Medulla oblongata (tissue), 1 donor: Measurements from ENCODE around the gene HSCB.
A peak's percentile ranks its signal among the peaks of the same experiment; 100 is the strongest.
"Not testable (repeated sequence)": the region's sequence is repeated elsewhere in the genome, so short reads cannot be mapped to it uniquely, and the experiment has no call there.

Experiments
- DNase-seq: peaks from one replicate; pipeline ENCODE4 v3.0.0-alpha.2; 2015; ENCODE audit errors: extremely low spot score

Gene HSCB, protein sequence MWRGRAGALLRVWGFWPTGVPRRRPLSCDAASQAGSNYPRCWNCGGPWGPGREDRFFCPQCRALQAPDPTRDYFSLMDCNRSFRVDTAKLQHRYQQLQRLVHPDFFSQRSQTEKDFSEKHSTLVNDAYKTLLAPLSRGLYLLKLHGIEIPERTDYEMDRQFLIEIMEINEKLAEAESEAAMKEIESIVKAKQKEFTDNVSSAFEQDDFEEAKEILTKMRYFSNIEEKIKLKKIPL

DNA sequence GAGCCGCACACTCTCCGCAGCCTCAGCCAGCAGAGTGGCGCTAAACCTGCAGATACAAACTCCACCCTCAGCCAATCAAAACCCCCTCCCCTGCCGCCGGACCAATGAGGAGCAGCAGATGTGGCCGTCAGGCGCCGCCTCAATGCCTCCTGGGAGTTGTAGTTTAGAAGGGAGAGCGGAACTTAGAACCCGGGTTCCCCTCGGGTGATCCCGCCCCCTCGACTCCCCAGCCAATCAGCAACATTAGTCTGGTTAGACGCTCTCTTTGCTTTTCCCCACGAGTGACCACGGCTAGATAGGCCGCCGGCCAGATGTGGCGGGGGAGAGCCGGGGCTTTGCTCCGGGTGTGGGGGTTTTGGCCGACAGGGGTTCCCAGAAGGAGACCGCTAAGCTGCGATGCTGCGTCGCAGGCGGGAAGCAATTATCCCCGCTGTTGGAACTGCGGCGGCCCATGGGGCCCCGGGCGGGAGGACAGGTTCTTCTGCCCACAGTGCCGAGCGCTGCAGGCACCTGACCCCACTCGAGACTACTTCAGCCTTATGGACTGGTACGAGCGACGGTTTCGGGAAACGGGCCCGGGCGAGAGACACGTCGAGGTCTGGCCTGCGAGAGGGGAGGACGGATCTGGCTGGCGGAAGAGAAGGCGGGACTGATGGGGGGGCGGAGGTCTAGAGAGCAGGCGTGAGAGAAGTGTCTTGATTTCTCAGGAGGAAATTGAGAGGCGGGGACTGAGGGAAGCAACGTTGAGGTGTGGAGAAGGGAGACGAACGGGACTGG is at the start of gene HSCB, which contains the start of gene CHEK2:
TSS of gene HSCB (plus strand) at position 255 of the 777 bp plus-strand sequence. CDS start at position 312, 57 bp downstream.
TSS of gene CHEK2 (minus strand) at position 36 of the 777 bp plus-strand sequence. CDS start 7,099 bp downstream, outside the sequence.
- DNase-seq: peak; percentile 99

DNA sequence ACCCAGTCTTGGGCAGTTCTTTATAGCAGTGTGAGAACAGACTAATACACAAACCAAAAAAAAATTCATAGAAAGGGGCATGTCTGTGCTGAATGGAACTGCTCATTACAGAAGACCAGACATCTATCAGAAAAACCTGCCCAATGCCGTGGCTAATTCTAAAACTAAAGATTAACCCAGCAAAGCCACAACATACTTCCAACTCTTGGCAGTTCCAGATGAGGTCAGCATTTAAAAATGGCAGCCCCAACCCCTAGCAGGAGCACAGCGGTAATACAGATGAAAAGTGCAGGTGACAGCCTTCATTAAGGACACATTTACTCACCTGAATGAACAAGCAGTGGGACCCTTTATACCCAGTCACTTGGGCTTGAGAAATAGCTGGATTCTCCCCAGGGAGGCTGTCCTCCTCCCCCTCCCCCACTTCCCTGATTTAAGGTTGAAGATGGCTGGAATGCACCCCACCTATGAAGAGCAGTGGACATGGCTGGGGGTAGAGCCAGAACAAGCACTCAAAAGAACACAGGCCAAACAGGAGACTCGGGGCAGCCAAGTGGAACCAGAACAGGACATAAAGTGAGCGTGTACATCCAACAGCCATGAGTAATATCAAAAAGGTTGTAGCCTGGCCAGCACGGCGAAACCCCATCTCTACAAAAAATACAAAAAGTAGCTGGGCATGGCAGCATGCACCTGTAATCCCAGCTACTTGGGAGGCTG is 48.6 kb upstream of the HSCB start:
- not testable (repeated sequence) for DNase-seq

DNA sequence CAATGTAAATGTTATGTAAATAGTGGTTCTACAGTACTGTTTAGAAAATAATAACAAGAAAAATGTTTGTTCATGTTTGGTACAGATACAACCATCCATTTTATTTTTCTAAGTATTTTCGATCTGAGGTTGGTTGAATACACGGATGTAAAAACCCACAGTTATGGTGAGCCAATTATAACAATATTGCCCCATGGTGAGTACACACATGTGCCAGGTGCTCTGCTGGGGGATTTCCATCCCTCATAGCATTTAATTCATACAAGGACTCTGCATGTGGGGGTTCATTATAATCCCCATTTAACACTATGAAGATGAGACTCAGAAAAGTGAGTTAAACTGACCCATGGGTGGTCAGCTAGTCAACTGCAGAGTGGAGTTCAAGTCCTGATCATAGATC is 38.9 kb upstream of the HSCB start:
- DNase-seq: no peak

DNA sequence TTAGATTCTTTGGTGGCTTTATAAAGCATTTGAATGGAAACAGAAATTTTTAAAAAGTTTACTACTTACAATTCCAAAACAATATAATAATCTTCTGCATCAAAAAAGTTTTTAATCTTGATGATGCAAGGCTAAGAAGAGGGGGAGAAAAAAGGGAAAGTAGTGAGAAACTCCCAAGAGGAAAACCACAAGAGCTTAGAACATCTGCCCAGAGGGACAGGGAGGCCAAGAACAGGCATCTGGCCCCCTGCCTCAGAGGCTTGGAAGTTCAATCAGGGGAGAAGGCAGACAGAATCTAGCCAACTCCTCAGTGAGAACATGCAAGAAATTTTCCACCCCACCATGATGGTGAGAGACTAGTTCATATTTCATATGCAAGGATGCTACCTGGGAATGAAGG is 38.4 kb upstream of the HSCB start:
- DNase-seq: no peak

DNA sequence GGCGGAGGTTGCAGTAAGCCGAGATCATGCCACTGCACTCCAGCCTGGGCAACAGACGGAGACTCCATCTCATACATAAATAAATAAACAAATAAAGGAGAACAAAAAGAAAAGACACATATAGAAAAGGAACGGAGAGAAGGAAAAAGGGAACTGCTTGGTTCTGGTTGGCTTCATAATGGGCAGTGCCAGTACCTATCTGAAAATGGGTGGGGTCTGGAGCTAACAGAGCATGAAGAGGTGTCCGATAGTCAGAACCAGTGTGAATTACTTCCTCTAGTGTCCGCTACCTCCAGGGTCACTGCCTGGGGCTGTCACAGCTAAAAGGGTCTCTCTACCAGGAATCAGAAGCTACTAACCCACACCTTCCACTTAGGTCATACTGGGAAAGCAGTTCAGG is 35.0 kb upstream of the HSCB start:
- no peak for DNase-seq

DNA sequence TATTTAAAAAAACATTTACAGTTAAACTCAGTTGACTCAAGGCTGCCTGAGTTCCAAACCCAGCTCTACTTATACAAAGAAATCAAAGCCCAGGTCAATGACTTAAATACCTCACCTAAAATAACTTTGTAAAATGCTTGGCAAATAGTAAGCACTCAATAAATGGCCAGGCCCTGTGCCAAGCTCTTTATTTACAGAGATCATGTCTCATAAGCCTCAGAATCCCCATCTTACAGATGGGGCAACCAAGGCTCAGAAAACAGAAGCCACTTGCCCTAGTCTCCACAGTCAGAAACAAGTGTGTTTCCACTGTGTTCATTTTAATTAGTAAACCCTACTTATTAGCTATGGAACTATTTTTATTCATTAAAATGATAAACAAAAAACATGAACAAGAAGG is 31.7 kb upstream of the HSCB start:
- no peak for DNase-seq

DNA sequence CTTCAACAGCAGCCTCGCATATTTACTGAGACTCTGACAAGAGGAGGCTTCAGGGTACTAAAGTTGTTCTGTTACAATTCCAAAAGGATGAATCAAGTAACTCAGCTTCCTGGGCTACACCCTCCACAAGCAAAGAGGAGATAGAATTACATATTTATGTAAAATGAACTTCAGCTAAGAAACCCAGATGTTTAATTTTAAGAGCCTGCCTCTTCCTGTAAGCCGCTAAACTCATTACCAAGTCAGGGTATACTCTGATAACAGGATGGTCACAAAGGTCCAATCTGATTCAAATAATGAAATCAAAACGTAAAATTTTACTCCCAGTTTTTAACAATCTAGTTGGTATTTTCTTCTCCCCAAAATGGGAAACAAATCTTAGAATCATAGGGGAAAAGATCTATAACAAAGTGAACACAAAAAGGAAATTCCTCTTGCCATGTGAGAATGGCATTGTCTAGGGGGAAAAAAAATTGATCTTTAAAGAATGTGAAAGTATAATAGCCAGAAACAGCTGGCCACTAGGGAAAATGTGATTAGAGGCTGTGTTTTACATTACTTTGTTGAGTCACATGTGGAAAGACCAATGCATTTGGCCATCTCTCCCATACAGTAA is 31.2 kb upstream of the HSCB start:
- no peak for DNase-seq

DNA sequence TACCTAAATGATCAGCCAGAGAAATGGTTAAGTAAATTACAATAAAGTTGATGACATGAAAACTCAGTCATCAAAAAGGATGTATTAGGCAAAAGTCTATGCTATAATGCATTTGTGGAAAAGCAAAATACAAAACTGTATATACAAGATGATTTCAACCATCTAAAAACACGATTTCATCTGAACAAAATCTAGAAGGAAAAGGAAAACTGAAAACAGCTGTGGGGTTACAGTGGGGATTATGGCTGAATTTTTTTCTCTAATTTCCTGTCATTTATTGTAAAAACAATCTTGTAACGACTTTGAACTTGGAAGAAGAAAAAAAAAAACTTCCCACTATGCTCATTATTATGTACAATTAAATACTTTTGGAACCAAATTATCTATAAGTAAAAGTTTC is 30.5 kb upstream of the HSCB start:
- no peak for DNase-seq

DNA sequence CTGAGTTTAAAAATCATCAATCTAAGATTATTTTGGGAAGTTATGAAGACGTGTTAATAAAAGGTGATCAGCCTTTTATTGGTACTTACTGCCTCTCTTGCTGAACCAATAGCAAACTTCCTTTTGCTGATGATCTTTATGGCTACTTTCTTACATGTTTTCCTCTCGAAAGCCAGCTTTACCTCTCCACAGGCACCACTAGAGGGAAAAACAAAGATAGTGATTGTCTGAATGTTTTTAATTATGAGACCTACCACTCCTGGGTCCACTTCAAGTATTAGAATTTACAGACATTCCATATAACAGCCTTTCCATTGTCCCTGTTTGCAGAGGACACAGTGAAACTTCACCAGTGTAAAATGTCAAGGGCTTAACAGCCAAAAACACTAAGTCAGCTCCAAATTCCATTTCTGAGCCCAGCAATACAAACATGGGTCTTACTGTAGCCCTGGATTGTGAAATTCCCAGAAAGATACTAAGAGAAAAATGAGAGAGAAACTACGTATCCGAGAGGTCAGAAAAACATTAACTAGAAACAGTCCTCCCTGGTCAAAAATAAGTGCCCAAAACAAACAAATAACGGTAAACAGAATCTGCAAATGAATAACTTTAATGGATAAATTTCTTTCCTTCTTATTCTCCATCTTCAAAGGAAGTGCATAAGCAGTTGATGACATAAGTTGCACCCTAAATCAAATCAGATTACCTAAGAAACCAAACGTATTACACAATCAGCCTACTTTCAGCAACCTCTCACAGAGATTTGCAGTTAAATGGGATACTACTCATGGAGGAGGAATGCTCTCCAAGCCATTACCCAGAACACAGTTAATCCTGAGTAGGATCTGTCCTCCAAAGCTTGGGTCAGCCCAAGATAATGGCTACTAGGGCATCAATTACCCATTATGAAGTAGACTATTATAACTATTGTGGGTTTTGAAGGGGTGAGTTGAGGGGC is 29.7 kb upstream of the HSCB start:
- peak; percentile 4 for DNase-seq

DNA sequence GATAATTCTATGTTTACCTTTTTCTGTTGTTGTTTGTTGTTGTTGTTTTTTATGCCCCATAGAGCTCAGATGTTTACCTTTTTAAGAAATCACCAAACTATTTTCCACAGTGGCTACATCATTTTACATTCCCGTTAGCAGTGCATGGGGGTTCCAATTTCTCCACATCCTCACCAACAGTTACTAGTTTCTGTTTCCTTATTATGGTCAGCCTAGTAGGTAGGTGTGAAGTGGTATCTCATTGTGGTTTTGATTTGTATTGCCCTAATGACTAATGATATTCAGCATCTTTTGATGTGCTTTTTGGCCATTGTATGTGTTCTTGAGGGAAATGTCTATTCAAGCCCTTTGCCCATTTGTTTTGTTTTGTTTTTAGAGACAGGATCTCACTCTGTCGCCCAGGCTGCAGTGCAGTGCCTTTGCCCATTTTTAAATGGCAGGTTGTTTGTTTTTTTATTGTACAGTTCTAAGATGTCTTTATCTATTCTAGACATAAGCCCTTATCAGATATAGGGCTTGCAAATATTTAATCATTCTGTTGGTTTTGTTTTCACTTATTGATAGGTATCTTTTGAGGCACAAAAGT is 27.7 kb upstream of the HSCB start:
- no peak for DNase-seq

DNA sequence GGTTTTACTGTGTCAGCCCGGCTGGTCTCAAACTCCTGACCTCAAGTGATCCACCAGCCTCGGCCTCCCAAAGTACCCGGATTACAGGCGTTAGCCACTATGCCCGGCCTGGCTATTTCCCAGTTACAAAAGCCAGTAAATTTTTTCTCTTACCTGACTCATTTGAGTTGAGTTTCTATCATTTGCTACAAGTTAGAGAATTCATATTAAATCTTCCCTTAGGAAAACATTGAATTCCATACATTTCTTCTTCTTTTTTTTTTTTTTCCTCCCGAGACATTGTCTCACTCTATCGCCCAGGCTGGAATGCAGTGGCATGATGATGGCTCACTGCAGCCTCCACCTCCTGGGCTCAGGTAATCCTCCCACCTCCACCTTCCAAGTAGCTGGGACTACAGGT is 26.2 kb upstream of the HSCB start:
- no peak for DNase-seq

DNA sequence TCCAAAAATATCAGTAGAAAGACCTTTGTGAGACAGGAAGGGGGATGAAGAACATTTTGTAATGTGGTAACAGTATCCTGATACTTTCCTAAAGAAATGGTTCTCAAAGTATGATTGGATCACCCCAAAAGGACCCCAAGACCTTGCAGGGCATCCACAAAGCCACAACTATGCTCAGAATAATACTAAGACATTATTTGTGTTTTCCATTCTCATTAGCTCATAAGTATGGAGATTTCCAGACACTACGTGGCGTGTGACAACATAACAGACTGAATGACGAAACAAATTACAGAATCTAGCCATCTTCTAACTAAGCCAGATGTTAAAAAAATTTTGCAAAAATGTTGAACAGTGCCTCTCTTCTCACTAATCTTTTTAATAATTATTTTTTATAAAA is 25.2 kb upstream of the HSCB start:
- DNase-seq: no peak

DNA sequence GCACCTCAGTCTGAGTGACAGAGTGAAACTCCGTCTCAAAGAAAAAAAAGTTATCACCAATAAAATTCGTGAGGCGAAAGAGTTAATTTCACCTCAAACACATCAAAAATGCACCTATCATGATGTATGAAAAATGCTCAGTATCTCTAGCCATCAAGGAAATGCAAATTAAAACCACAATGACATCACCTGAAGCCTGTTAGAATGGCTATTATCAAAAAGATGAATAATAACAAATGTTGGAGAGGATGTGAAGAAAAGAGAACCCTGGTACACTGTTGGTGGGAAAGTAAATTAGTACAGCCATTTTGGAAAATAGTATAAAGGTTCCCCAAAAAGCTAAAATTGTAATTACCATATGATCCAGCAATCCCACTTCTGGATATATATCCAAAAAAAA is 23.8 kb upstream of the HSCB start:
- DNase-seq: no peak

DNA sequence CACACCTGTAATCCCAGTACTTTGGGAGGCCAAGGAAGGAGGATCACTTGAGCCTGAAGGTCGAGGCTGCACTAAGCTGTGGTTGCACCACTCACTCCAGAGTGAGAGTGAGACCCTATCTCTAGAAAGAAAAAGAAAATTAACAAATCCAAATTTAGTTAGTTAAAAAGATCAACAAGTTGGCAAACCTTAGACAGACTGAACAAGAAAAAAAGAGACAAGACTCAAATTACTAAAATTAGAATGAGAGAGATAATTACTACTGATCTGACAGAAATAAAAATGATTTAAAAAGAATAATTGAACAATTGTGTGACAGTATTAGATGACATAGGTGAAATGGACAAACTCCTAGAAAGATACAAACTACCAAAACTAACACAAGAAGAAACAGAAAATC is 13.8 kb upstream of the HSCB start:
- no peak for DNase-seq

DNA sequence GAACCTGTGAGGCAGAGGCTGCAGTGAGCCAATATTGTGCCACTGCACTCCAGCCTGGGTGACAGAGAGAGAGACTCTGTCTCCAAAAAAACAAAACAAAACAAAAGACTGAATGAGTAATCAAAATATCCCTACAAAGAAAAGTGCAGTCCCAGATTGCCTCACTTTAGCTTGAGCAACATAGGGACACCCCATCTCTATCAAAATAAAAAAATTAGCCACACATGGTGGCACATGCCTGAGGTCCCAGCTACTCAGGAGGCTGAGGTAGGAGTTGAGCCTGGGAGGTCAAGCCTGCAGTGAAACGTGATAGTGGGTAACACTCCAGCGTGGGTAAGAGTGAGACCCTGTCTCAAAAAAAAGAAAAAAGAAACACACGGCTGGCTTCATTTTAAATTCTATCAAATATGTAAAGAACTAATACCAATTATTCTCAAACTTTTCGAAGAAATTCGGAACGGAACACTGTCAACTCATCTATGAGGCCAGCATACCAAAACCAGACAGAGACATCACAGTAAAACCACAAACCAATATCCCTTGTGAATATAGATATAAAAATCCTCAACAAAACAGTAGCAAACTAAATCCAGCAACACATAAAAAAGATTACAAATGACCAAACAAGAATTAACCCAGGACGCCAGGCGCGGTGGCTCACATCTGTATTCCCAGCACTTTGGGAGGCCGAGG is 13.1 kb upstream of the HSCB start:
- DNase-seq: no peak

DNA sequence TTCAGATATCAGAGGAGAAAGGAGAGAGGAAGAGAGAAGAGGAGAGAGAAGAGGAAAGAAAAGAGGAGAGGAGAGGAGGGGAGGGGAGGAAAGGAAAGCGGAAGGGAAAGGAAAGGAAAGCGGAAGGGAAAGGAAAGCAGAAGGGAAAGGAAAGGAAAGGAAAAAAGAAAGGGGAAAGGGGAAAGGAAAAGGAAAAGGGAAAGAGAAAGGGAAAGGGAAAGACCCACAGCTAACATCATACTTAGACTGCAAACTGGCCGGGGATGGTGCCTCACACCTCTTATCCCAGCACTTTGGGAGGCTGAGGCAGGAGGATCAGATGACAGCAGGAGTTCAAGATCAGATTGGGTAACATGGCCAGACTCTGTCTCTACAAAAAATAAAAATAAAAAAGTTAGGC is 11.7 kb upstream of the HSCB start:
- no peak for DNase-seq

DNA sequence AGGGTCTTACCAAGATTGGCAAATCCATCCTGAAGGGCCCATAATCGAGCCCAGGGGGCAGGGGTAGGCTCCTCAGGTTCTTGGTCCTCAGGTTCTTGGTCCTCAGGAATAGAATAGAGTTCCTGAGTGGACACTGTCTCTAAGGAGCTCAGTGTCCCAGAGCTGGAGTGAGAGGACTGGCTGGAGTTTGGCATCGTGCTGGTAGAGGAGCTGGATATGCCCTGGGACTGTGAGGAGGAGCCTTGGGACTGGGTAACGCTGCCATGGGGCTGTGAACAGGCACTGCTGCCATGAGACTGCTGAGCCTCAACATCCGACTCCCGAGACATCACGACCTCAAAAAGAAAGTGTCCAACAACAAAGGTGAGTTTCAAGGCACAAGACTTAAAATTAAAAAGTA is 7.4 kb upstream of the HSCB start:
- DNase-seq: no peak

DNA sequence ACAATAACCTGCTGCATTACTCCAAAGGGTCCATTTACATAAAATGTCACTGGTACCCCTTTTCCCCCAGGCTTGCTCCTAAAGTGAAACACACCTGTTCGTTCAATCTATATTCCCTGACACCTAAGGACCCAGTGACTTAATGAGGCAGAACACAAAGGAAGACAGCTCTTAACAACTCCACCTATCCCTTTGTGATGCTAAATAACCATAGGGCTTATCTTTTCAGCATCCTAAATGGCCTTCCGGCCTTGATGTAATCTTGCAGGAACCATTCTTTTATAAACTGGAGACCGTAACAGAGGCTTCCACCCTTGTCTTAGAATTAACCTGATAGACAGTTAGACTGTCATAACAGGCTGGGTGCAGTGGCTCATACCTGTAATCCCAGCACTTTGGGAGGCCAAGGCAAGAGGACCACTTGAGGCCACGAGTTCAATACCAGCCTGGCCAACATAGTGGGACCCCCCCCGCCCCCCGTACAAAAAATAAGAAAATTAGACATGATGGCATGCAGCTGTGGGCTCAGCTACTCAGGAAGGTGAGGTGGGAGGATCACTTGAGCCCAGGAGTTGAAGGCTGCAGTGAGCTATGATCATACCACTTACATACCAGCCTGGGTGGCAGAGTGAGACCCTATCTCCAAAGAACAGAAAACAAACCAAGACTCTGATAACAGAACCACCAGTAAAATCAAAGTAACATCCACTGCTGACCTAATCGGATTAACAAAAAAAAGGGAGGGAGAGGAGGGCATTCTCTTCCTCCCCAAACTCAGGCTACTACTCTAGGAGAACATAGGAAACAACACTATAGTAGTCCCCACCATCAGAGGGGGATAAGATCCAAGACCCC is 5.3 kb upstream of the HSCB start:
- no peak for DNase-seq

DNA sequence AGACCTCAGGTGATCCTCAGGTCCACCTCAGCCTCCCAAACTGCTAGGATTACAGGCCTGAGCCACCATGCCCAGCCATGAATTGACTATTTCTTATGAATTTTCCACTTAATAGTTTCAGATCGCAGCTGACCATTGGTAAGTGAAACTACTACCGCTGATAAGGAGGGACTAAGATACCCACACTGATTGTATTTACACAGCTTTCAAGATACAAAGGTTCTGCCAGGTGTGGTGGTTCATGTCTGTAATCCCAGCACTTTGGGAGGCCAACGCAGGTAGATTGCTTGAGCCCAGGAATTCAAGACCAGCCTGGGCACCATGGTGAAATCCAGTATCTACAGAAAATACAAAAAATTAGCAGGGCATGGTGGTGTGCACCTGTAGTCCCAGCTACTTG is 4.1 kb upstream of the HSCB start:
- no peak for DNase-seq
